ENCODE results near the gene RBMS3.

Gene RBMS3

GRCh38 chr3:29247088-29247745 lies 33.7 kb upstream of the RBMS3 start:
- Histone ChIP-seq H3K27me3 (ENCODE audit: insufficient read depth, low read length) (no peaks in the 10 kb centered on the region), H4K8ac (ENCODE audit: low read depth, low read length) (no peak overlapping the region), H3K23ac (ENCODE audit: low read length) (no peak overlapping the region), H2BK12ac (ENCODE audit: low read length) (no peak overlapping the region), H3K4me2 (ENCODE audit: low read length) (no peak overlapping the region), H3K18ac (ENCODE audit: low read length) (no peak overlapping the region), H2BK5ac (ENCODE audit: low read depth, low read length, poor library complexity) (no peak overlapping the region), H3K4ac (ENCODE audit: low read depth, low read length) (no peak overlapping the region), H3K9me3 (ENCODE audit: insufficient read depth, low read depth, low read length) (no peaks in the 10 kb centered on the region), H3K9ac (ENCODE audit: low read length) (no peak overlapping the region), H2AFZ (ENCODE audit: insufficient read depth, low read length, poor library complexity) (no peak overlapping the region), H2AK5ac (ENCODE audit: low read length) (no peak overlapping the region), H4K91ac (ENCODE audit: low read depth, low read length) (no peak overlapping the region), H3K27ac (ENCODE audit: low read depth, low read length) (no peak overlapping the region), H3K36me3 (ENCODE audit: control insufficient read depth in 1 of 2, insufficient read depth in 2 of 2, low read length in 2 of 2) (no peaks in the 10 kb centered on the region), H2BK120ac (ENCODE audit: insufficient read depth, low read length, poor library complexity) (no peak overlapping the region), H3K4me3 (ENCODE audit: low read depth, low read length) (no peak overlapping the region), H3K4me1 (ENCODE audit: control insufficient read depth in 1 of 2, insufficient read depth in 2 of 2, low read length in 2 of 2) (no peaks in the 10 kb centered on the region), H3K14ac (ENCODE audit: low read length) (no peak overlapping the region), H3K79me1 (ENCODE audit: low read length) (no peaks in the 10 kb centered on the region), H4K12ac (ENCODE audit: low read depth, low read length) (no peak overlapping the region), H3K79me2 (ENCODE audit: control insufficient read depth, insufficient read depth, low read length, poor library complexity) (no peaks in the 10 kb centered on the region)
- no peak for DNase-seq
- WGBS (ENCODE audit: extremely low coverage, insufficient coverage, insufficient read length), result no CpG with 5 or more reads among the region's 3 CpGs

- no peaks in the 10 kb centered on the region for H3K9me3 ChIP-seq (ENCODE audit: insufficient read depth, low read depth, low read length)
- no peak overlapping the region for H2BK120ac ChIP-seq (ENCODE audit: insufficient read depth, low read length, poor library complexity)
- H2BK5ac ChIP-seq (ENCODE audit: low read depth, low read length, poor library complexity), result no peak overlapping the region
- no CpG with 5 or more reads among the region's 6 CpGs for WGBS (ENCODE audit: extremely low coverage, insufficient coverage, insufficient read length)
- H3K79me1 ChIP-seq (ENCODE audit: low read length), result no peaks in the 10 kb centered on the region
- no peaks in the 10 kb centered on the region for H3K79me2 ChIP-seq (ENCODE audit: control insufficient read depth, insufficient read depth, low read length, poor library complexity)
- no peaks in the 10 kb centered on the region for H3K36me3 ChIP-seq (ENCODE audit: control insufficient read depth in 1 of 2, insufficient read depth in 2 of 2, low read length in 2 of 2)
- H3K4me2 ChIP-seq (ENCODE audit: low read length), result no peak overlapping the region
- no peak overlapping the region for H3K4ac ChIP-seq (ENCODE audit: low read depth, low read length)
- H3K27me3 ChIP-seq (ENCODE audit: insufficient read depth, low read length), result no peaks in the 10 kb centered on the region
- no peak overlapping the region for H3K27ac ChIP-seq (ENCODE audit: low read depth, low read length)
- no peak overlapping the region for H3K4me3 ChIP-seq (ENCODE audit: low read depth, low read length)
- H3K14ac ChIP-seq (ENCODE audit: low read length), result no peak overlapping the region
- H3K4me1 ChIP-seq (ENCODE audit: control insufficient read depth in 1 of 2, insufficient read depth in 2 of 2, low read length in 2 of 2), result no peaks in the 10 kb centered on the region
- H3K9ac ChIP-seq (ENCODE audit: low read length), result no peak overlapping the region
- no peak overlapping the region for H4K91ac ChIP-seq (ENCODE audit: low read depth, low read length)
- H2AK5ac ChIP-seq (ENCODE audit: low read length), result no peak overlapping the region
- no peak overlapping the region for H4K8ac ChIP-seq (ENCODE audit: low read depth, low read length)
- H3K23ac ChIP-seq (ENCODE audit: low read length), result no peak overlapping the region
- DNase-seq, result no peak
- no peak overlapping the region for H3K18ac ChIP-seq (ENCODE audit: low read length)
- no peak overlapping the region for H2BK12ac ChIP-seq (ENCODE audit: low read length)
- H2AFZ ChIP-seq (ENCODE audit: insufficient read depth, low read length, poor library complexity), result no peak overlapping the region
- no peak overlapping the region for H4K12ac ChIP-seq (ENCODE audit: low read depth, low read length)
Measured at GRCh38 chr3:29249829-29250345, 31.0 kb upstream of the RBMS3 start.

GRCh38 chr3:29255854-29256696 lies 24.8 kb upstream of the RBMS3 start:
- no peaks in the 10 kb centered on the region for H3K79me2 ChIP-seq (ENCODE audit: control insufficient read depth, insufficient read depth, low read length, poor library complexity)
- no peak overlapping the region for H4K8ac ChIP-seq (ENCODE audit: low read depth, low read length)
- H3K4me3 ChIP-seq (ENCODE audit: low read depth, low read length), result no peak overlapping the region
- no peaks in the 10 kb centered on the region for H3K9me3 ChIP-seq (ENCODE audit: insufficient read depth, low read depth, low read length)
- H3K18ac ChIP-seq (ENCODE audit: low read length), result no peak overlapping the region
- no peak overlapping the region for H3K9ac ChIP-seq (ENCODE audit: low read length)
- no peak overlapping the region for H4K91ac ChIP-seq (ENCODE audit: low read depth, low read length)
- no peaks in the 10 kb centered on the region for H3K79me1 ChIP-seq (ENCODE audit: low read length)
- no peak overlapping the region for H3K4me2 ChIP-seq (ENCODE audit: low read length)
- H3K27ac ChIP-seq (ENCODE audit: low read depth, low read length), result no peak overlapping the region
- no CpG with 5 or more reads among the region's 5 CpGs for WGBS (ENCODE audit: extremely low coverage, insufficient coverage, insufficient read length)
- no peak overlapping the region for H2AFZ ChIP-seq (ENCODE audit: insufficient read depth, low read length, poor library complexity)
- no peak overlapping the region for H2BK12ac ChIP-seq (ENCODE audit: low read length)
- H3K27me3 ChIP-seq (ENCODE audit: insufficient read depth, low read length), result no peaks in the 10 kb centered on the region
- H2AK5ac ChIP-seq (ENCODE audit: low read length), result no peak overlapping the region
- H2BK5ac ChIP-seq (ENCODE audit: low read depth, low read length, poor library complexity), result no peak overlapping the region
- no peak overlapping the region for H3K14ac ChIP-seq (ENCODE audit: low read length)
- DNase-seq, result no peak
- H3K4me1 ChIP-seq (ENCODE audit: control insufficient read depth in 1 of 2, insufficient read depth in 2 of 2, low read length in 2 of 2), result no peaks in the 10 kb centered on the region
- H4K12ac ChIP-seq (ENCODE audit: low read depth, low read length), result no peak overlapping the region
- no peak overlapping the region for H3K23ac ChIP-seq (ENCODE audit: low read length)
- H3K36me3 ChIP-seq (ENCODE audit: control insufficient read depth in 1 of 2, insufficient read depth in 2 of 2, low read length in 2 of 2), result no peaks in the 10 kb centered on the region
- H3K4ac ChIP-seq (ENCODE audit: low read depth, low read length), result no peak overlapping the region
- H2BK120ac ChIP-seq (ENCODE audit: insufficient read depth, low read length, poor library complexity), result no peak overlapping the region

- no peak overlapping the region for H3K4me2 ChIP-seq (ENCODE audit: low read length)
- H3K79me2 ChIP-seq (ENCODE audit: control insufficient read depth, insufficient read depth, low read length, poor library complexity), result no peaks in the 10 kb centered on the region
- no peak overlapping the region for H2AK5ac ChIP-seq (ENCODE audit: low read length)
- H4K91ac ChIP-seq (ENCODE audit: low read depth, low read length), result no peak overlapping the region
- no peak overlapping the region for H3K4me3 ChIP-seq (ENCODE audit: low read depth, low read length)
- no peak overlapping the region for H3K14ac ChIP-seq (ENCODE audit: low read length)
- H3K4me1 ChIP-seq (ENCODE audit: control insufficient read depth in 1 of 2, insufficient read depth in 2 of 2, low read length in 2 of 2), result no peaks in the 10 kb centered on the region
- no peak overlapping the region for H3K4ac ChIP-seq (ENCODE audit: low read depth, low read length)
- H3K18ac ChIP-seq (ENCODE audit: low read length), result no peak overlapping the region
- no peak overlapping the region for H2BK5ac ChIP-seq (ENCODE audit: low read depth, low read length, poor library complexity)
- H3K23ac ChIP-seq (ENCODE audit: low read length), result no peak overlapping the region
- H2BK12ac ChIP-seq (ENCODE audit: low read length), result no peak overlapping the region
- H3K9ac ChIP-seq (ENCODE audit: low read length), result no peak overlapping the region
- no peak overlapping the region for H3K27ac ChIP-seq (ENCODE audit: low read depth, low read length)
- H3K27me3 ChIP-seq (ENCODE audit: insufficient read depth, low read length), result no peaks in the 10 kb centered on the region
- no peak overlapping the region for H2AFZ ChIP-seq (ENCODE audit: insufficient read depth, low read length, poor library complexity)
- no CpG with 5 or more reads among the region's 3 CpGs for WGBS (ENCODE audit: extremely low coverage, insufficient coverage, insufficient read length)
- no peaks in the 10 kb centered on the region for H3K36me3 ChIP-seq (ENCODE audit: control insufficient read depth in 1 of 2, insufficient read depth in 2 of 2, low read length in 2 of 2)
- no peaks in the 10 kb centered on the region for H3K9me3 ChIP-seq (ENCODE audit: insufficient read depth, low read depth, low read length)
- no peak for DNase-seq
- no peaks in the 10 kb centered on the region for H3K79me1 ChIP-seq (ENCODE audit: low read length)
- H2BK120ac ChIP-seq (ENCODE audit: insufficient read depth, low read length, poor library complexity), result no peak overlapping the region
- H4K12ac ChIP-seq (ENCODE audit: low read depth, low read length), result no peak overlapping the region
- H4K8ac ChIP-seq (ENCODE audit: low read depth, low read length), result no peak overlapping the region
Measured at GRCh38 chr3:29258161-29258560, 22.7 kb upstream of the RBMS3 start.
